HG03039 (cell line): ENCODE measurements around the gene STIP1.

ENCODE experiments used
- ATAC-seq: cut with Tn5 transposase; IDR thresholded peaks from one replicate; pipeline ENCODE4 v1.9.1; 2021; ENCODE audit warnings: mild to moderate bottlenecking, moderate library complexity; ENCODE audit not compliant: unreplicated experiment

STIP1 gene

GRCh38 chr11:64196626-64197025 lies 10.7 kb downstream of the STIP1 start:
- ATAC-seq: no peak

- no peak for ATAC-seq
Measured at GRCh38 chr11:64198511-64198910, 12.5 kb downstream of the STIP1 start.

- no peak for ATAC-seq
Measured at GRCh38 chr11:64201543-64201942, 15.6 kb downstream of the STIP1 start.

GRCh38 chr11:64202992-64203391 lies 17.0 kb downstream of the STIP1 start:
- no peak for ATAC-seq

- no peak for ATAC-seq
Measured at GRCh38 chr11:64203421-64204079, 17.6 kb downstream of the STIP1 start.

- ATAC-seq: no peak
Measured at GRCh38 chr11:64204080-64204440, 18.1 kb downstream of the STIP1 start.

- no peak for ATAC-seq
Measured at GRCh38 chr11:64204464-64204989, 18.6 kb downstream of the STIP1 start.

- no peak for ATAC-seq
Measured at GRCh38 chr11:64206457-64207255, 20.7 kb downstream of the STIP1 start, which contains the start of gene FERMT3. FERMT3 (plus strand) TSS chr11:64206721; CDS start chr11:64207365, 644 bp downstream.

GRCh38 chr11:64207256-64208085 lies 21.5 kb downstream of the STIP1 start:
- no peak for ATAC-seq

- ATAC-seq: no peak
Measured at GRCh38 chr11:64208086-64208795, 22.3 kb downstream of the STIP1 start.

- no peak for ATAC-seq
Measured at GRCh38 chr11:64208796-64209562, 23.0 kb downstream of the STIP1 start.

GRCh38 chr11:64209563-64209843 lies 23.5 kb downstream of the STIP1 start:
- ATAC-seq: no peak

- no peak for ATAC-seq
Measured at GRCh38 chr11:64210301-64211020, 24.5 kb downstream of the STIP1 start.

- no peak for ATAC-seq
Measured at GRCh38 chr11:64211181-64211872, 25.4 kb downstream of the STIP1 start.

- ATAC-seq: no peak
Measured at GRCh38 chr11:64216879-64217278, 30.9 kb downstream of the STIP1 start.

GRCh38 chr11:64218628-64219353 lies 32.8 kb downstream of the STIP1 start:
- ATAC-seq: no peak

- no peak for ATAC-seq
Measured at GRCh38 chr11:64219354-64219684, 33.3 kb downstream of the STIP1 start.

- ATAC-seq: no peak
Measured at GRCh38 chr11:64219755-64220154, 33.8 kb downstream of the STIP1 start.
